SIG-M5 treated with dmso at 0.1 percent for 504 hours (cell line): ENCODE measurements around the gene TRNP1.
"Not testable (repeated sequence)": the region's sequence is repeated elsewhere in the genome, so short reads cannot be mapped to it uniquely, and the experiment has no call there.

Experiments
- DNase-seq: peaks from one replicate; lab custom pipeline; 2025; ENCODE audit not compliant: unreplicated experiment; lab: John Stamatoyannopoulos, UW

The TRNP1 gene

GRCh38 chr1:26993237-26994019 lies at the start of gene TRNP1:
Gene TRNP1 (plus strand): TSS chr1:26993692. CDS start chr1:26993787, 95 bp downstream.
- DNase-seq: peak; percentile 63

GRCh38 chr1:26945138-26945537 lies 48.4 kb upstream of the TRNP1 start:
- no peak for DNase-seq

- DNase-seq: no peak
These were observed 47.8 kb upstream of the TRNP1 start for GRCh38 chr1:26945728-26946127.

- no peak for DNase-seq
These were observed 47.2 kb upstream of the TRNP1 start for GRCh38 chr1:26946270-26946669.

GRCh38 chr1:26948725-26949057 lies 44.8 kb upstream of the TRNP1 start:
- DNase-seq: not testable (repeated sequence)

DNA sequence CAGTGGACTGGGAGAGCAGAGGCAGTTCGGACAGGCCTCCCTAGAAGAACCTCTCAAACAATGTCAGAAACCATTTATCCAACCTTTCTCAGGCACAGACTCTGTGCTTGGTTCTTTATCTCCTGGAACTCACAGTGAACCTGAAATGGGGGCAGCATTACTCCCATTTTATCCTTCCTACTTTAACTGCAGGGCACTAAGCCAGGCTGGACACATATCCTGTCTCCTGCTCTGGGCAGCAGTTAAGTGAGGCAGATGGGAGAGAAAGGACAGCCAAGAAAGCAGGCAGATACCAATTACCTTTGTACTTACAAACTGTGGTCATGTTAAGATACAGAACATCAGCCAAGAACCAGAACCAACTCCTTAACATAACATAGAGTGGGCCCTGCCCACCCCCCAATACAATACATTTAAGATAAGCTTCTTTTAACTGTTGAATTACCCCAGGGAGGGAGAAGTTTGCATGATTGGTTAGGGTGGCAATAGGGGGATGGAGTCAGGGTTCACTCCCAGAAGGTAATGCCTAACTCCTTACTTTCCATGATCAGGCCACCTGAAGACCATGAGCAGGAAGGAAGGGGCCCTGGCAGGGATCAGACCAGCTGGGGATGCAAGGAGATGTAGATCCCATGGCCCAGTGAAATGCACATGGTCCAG lies 44.1 kb upstream of the TRNP1 start:
- DNase-seq: no peak

DNA sequence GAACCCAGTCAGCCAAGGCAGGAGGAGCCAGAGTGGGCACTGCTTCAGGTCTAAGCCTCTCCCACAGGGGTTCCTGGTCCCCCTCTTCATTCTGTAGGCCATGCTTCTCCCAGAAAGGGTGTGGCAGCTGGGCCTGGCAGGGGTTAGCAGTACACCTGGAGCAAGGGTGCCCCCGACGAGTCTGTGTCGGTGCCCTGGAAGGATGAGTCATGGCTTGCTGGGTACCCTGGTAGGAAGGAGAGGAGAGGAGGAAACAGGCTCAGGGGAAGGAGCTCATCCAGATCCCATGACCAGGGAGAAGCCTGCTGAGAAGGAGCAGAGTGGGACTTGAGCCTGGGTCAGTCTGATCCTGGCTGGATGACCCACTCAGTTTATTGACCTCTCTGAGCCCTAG lies 43.6 kb upstream of the TRNP1 start:
- DNase-seq: no peak

DNA sequence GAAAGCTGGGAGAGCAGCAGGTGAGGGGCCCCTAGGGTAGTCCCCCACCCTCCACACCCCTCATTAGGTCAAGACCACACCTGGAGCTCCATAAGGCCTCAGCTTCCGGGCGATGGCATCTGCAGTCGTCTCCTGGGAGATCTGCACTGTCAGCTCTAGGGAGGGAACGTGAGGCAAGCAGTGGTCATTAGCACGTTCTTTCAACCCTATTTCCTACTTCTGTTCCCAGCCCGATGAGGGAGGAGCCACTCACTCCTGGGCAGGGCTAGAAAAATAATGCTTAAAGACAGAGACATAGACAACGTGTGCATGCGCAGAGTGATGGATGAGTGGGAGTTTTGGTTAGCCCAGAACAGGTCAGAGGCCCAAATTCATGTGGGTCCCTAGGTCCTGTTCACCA lies 42.9 kb upstream of the TRNP1 start:
- DNase-seq: no peak

DNA sequence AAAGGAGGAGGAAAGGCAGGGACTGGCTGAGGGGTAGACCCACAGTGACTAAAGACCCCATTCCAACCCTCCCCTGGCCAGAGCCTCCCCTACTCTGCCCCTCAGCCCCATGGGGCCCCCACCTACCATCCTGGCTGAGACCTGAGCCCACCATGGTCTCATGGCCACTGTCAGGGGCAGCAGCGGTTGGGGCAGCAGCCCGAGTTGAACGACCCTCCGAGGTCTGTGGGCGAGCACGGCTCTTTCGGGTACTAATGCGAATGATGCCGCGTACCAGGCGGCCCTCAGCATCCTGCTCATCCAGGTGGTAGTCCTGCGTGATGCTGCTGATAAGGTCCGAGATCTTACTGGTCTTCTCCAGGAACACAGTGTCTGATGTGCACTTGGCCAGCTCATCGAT lies 42.3 kb upstream of the TRNP1 start:
- no peak for DNase-seq

DNA sequence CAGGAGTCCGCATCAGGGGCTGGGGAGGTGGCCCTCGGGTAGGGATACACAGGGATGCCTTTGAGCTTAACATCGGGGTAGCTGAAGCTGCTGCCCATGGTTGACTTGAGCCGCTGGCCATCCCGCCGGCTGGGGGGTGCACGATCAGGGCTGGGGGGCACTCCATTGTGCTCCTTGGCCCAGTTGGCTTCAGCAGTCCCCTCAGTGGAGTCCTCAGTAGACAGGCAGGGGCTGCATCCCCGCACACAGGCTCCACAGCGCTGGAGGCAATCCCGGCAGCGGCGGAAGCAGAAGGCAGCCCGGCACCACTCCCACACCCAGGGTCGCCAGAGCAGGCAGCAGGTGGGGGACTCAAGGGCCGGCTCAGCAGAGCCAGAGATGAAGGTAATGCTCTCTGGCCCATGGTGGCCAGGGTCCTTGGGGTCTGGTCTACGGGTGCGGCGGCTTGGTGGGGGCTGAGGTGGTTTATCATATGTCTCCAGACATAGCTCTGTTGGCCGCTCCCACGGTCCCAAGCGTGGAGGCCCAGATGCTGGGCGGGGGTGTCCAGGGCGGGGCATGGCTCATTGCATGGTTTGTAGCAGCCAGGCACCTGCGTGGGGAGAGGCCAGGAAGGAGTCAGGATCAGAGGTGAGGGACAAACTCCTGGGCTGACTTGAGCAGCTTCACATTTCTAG lies 41.5 kb upstream of the TRNP1 start:
- DNase-seq: no peak

DNA sequence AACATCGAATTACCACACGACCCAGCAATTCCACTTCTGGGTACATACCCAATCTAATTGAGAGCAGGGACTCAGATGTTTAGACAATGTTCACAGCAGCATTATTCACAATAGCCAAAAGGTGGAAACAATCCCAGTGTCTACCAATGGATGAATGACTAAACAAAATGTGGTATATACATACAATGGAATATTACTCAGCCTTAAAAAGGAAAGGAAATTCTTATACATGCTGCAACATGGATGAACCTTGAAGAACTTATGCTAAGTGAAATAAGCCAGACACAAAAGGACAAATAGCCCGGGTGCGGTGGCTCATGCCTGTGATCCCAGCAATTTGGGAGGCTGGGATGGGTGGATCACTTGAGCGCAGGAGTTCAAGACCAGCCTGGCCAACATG lies 40.1 kb upstream of the TRNP1 start:
- no peak for DNase-seq

GRCh38 chr1:26956321-26956720 lies 37.2 kb upstream of the TRNP1 start:
- no peak for DNase-seq

DNA sequence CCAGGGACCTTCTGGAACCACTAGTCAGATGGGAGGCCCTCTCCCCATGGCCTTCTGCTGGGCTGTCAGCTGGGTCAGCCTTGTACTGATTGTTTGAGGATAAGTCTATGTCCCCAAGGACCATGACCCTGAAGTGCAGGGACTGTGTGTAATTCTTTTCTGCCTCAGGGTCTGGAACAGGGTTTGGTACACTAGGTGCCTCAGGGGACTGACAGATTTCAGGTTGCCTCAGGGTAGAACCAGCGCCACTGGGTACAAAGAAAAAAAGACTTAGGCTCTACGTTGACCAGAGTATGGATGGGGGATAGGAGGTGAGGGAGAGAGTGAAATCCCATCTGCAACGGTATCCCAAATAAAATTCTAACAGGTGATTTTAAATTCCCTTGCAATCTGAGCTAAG lies 36.2 kb upstream of the TRNP1 start:
- no peak for DNase-seq

- DNase-seq: no peak
These were observed 34.2 kb upstream of the TRNP1 start for GRCh38 chr1:26959270-26959669.

DNA sequence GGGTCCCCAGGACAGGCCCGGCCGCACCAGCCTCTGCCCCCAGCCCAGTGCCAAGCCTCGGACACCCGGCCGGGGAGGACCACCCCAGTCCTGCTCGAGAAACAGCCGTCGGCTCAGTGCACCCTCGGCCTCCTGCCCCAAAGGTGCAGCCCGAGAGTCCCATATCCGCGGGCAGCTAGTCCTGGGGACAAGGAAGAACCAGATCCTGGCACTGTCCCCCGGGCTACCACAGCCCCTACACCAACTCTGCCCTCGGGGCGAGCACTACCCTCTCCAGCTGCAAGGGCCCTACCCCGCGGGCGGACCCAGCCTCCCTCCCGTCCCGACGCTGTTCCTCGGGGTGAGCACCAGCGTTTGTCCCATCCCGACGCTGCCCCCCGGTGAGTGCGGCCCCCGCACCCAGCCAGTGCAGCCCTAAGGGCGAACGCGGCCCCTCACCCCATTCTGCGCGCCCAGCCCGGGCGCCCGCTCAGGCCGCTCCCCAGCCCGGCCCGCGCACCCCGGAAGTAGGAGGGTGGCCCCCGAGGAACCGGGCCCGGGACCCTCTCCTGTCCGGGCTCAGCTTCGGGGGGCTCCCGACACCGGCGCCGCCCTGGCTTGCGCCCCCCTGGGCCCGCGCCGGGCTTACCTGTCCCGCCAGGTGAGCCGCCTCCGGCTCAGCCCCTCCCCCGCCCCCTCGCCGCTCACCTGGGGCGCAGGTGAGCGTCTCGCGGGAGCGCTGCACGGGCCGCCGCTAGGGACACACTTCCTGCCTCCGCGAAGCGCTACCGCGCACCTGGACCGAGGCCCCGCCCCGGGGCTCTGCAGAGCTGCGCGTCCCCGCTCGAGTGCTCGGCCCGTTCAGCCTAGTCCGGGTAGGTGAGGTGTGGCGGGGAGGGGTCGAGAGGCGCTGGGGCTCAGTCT lies 33.5 kb upstream of the TRNP1 start, which contains the start of gene KDF1:
Gene KDF1 (minus strand): TSS at position 747 of the 903 bp plus-strand sequence. CDS start 8,088 bp downstream, outside the sequence.
- peak; percentile 11 for DNase-seq

DNA sequence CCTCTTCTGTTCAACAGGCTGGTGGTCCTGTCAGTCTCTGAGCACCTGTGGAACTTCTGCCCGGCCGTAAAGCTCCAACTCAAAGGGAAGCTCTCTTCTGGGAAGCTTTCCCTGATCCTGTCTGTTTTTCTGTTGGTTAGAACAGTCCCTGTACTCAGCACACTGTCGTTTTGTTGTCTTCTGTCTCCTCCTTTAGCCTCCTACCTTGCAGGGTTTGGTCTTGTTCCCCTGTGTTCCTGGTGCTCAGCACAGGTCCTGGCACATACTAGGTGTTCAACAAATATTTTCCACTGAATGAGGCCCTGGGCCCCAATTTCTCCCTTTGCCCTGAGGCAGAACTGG lies 32.9 kb upstream of the TRNP1 start:
- no peak for DNase-seq

GRCh38 chr1:26961826-26962225 lies 31.7 kb upstream of the TRNP1 start:
- peak; percentile 66 for DNase-seq

DNA sequence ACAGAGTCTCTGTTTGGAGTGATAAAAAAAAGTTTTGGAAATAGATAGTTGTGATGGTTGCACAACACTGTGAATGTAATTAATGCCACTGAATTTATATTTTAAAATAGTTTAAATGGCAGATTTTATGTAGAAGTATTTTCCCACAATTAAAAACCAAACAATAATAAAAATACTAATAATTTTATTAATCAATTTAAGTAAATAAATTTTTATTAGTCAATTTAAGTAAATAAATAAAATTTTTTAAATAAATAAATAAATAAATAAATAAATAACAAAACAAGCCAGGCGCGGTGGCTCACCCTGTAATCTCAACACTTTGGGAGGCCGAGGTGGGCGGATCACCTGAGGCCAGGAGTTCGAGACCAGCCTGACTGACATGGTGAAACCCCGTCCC lies 28.3 kb upstream of the TRNP1 start:
- DNase-seq: no peak

- no peak for DNase-seq
These were observed 27.9 kb upstream of the TRNP1 start for GRCh38 chr1:26965628-26966027.

GRCh38 chr1:26970810-26971209 lies 22.7 kb upstream of the TRNP1 start:
- no peak for DNase-seq

DNA sequence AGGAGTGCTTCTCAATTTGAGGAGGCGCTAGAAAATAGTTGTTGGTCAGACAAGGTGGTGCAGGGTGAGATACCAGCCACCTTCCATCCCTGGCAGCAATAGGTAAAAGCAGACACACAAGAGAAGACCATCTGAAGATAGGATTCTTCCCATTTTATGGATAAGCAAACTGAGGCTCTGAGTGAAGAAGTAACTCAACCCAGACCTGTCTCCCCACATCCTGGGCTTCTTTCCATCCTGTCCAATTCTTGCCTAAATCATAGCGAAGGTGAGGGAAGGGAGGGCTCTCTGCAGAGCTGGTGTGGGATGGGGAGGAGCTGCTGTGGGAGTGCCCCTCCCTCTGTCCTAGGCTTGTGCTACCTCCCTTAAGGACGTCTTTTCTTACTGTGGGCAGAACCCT lies 21.9 kb upstream of the TRNP1 start:
- DNase-seq: no peak
